Activated CD4-positive, alpha-beta T cell treated with anti-CD3 and anti-CD28 coated beads, Interleukin-10, Interleukin-2, amounts not matched to agents 100 ng/mL and 50 ng/mL, durations not matched to agents 16 hours and 8 hours (primary cell): ENCODE data around the gene B3GNT7.
"Not testable (repeated sequence)": the region's sequence is repeated elsewhere in the genome, so short reads cannot be mapped to it uniquely, and the experiment has no call there.

Experiments used
- DNase-seq: peaks from one replicate; pipeline ENCODE4 v3.0.0-alpha.2; 2020

B3GNT7 gene

DNA sequence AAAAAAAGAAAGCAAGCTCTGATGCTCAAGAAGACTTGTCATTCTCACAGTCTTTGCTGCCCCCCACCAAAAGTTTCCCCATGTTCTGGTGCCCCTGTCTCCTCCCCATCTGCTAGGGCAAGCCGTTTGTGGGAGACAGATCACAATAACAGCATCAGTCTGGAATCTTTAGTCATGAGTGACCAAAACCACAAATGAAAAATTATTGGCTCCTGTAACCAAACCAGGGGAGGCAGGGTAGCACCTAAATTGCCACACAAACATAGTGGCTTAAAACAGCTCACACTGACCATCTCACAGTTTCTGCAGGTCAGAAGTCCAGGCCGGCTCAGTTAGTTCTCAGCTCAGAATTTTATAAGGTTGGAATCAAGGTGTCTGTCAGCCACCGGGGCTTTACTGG, 9.1 kb upstream of the B3GNT7 start:
- DNase-seq = no peak

- no peak for DNase-seq
These were observed 7.4 kb upstream of the B3GNT7 start for GRCh38 chr2:231387904-231388724.

GRCh38 chr2:231388725-231389346, 6.7 kb upstream of the B3GNT7 start:
- no peak for DNase-seq

- no peak for DNase-seq
These were observed 4.8 kb upstream of the B3GNT7 start for GRCh38 chr2:231390667-231391066.

DNA sequence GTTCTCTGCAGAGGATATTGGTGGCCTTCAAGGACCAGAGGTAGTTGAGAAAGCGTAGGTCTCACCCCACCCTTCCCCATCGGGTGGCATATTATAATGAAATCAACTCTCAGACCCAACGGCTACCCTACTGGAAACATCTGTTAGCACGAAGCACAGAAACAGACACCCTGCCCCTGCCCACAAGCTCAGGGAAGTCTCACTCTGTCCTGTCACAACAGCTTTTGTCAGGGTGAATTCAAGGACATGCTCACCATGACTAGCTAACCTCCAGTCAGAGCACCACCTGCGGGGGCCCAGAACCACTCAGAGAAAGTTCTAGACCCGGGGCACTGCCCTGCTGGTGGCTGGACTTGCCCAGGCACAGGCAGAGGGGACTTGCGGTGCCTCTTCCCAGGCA, 3.5 kb upstream of the B3GNT7 start:
- no peak for DNase-seq

GRCh38 chr2:231392431-231393148, 2.9 kb upstream of the B3GNT7 start:
- no peak for DNase-seq

- peak; percentile 46 for DNase-seq
These were observed 2.1 kb upstream of the B3GNT7 start for GRCh38 chr2:231393149-231394131.

DNA sequence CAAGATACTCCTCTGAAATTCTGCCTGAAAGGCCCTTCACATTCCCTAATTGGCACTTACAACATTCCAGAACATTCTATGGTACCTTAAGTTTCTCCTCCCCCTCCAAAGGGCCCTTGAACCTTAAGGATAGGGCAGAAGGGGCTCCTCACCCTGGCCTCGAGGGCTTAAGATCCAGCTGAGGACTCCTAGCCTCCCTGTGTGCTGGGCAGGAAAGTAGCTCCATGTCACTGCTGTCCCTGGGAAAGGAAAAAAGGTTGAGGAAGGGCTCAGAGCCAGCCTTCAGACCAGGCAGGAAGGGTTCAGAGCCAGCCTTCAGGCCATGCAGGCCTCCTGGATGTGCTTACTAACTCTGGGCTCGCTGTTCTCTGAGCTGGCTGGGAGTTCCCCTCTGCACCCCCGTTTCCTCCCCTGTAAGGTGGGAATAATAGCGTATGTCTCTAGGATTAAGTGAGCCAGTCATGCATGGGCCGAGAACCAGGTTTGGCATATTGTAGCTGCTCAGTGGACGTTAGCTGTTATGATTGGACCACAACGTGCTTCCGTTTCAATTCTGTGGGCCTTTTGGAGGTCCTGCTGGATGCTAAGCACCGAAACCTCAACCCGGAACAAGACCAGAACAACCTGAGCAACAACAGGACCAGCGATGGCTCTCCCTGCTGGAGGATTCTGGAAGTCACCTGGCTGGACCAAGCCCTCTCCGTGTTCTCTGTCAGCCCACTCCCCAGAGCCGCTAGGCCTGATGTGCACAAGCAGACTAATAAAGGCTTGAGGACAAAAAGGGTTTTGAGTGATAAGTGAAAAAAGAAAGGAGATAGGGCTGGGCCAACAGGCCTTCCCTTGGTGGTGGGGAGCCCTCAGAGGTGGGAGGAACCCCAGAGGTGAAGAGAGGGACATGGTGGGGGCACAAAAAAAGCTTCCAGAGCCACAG, 1.0 kb upstream of the B3GNT7 start:
- no peak for DNase-seq

GRCh38 chr2:231396058-231396821, 730 bp downstream of the B3GNT7 start:
- no peak for DNase-seq

DNA sequence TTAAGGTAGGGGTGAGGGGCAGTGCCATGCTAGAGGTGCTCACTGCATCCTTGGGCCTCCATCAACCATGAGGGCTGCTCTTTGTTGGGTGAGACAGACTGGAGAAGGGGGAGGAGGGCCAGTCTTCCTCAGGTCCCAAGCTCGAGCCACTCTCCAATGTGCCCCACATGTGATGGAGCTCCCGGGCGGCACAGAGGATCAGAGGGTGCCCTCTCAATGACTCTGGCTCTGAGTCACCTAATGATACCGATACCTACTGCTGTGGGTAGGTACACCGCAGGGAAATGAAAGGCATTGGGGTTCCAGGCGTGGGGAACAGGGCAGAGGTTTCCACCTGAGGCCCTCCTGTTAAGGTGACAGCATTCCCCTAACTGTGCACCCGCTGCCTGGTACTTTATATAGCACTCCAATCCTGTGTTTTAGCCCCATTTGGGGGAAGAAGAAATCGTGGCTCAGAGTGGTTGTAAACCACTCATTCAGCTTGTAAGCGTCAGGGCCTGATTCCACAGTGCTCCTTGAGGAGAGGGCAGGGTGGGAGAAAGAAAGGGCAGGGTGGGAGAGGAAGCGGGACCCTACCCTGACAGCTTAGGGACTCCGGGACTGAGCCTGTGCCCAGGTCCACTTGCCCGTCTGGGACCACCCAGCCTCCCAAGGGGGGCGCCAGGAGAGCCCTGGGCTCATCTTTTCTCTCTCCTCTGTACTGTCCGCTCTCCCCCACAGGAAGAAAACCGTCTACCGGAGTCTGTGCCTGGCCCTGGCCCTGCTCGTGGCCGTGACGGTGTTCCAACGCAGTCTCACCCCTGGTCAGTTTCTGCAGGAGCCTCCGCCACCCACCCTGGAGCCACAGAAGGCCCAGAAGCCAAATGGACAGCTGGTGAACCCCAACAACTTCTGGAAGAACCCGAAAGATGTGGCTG, 1.8 kb downstream of the B3GNT7 start:
- peak; percentile 40 for DNase-seq

DNA sequence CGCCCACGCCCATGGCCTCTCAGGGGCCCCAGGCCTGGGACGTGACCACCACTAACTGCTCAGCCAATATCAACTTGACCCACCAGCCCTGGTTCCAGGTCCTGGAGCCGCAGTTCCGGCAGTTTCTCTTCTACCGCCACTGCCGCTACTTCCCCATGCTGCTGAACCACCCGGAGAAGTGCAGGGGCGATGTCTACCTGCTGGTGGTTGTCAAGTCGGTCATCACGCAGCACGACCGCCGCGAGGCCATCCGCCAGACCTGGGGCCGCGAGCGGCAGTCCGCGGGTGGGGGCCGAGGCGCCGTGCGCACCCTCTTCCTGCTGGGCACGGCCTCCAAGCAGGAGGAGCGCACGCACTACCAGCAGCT, 2.4 kb downstream of the B3GNT7 start:
- no peak for DNase-seq

DNA sequence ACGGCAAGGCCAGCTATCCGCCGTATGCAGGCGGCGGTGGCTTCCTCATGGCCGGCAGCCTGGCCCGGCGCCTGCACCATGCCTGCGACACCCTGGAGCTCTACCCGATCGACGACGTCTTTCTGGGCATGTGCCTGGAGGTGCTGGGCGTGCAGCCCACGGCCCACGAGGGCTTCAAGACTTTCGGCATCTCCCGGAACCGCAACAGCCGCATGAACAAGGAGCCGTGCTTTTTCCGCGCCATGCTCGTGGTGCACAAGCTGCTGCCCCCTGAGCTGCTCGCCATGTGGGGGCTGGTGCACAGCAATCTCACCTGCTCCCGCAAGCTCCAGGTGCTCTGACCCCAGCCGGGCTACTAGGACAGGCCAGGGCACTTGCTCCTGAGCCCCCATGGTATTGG, 3.1 kb downstream of the B3GNT7 start:
- no peak for DNase-seq

GRCh38 chr2:231399046-231399852, 3.7 kb downstream of the B3GNT7 start:
- no peak for DNase-seq

DNA sequence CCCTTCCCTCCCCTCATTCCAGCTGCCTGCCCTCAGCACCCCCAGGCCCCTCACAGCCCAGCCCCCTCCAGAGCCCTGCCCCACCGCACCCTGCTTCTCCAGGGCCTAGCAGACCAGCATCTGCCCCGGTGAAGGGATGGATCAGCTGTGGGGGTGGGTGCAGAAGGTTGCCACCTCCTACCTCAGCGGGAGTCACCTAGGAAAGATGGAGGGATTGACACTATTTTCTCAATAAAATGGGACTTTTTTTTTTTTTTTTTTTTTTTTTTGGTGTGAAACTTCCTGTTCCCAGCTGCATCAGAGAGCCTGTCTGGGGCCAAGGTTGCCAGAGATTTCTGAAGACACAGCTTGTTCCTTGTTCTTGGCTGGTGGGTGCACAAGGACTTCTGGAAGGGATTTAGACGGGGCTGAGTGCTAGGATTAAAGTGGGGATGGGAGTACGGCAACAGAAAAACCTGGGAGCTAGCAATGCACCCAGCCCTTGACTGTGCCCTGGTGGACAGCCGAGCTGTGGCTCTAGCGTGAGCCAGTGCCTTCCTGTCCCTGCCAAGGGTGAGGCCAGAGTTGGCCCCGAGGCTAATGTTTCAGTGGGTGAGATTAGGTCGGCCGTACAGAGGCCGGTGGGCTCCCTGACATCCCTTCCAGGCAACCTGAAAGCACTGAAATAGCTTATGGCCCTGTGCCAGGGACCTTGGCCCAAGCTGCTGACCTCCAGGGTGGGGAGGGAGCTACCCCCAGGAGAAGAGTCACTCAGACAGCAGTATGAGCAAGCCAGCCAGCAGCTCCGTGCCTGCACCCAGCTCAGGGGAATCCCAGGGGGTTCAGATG, 4.6 kb downstream of the B3GNT7 start:
- DNase-seq = no peak

DNA sequence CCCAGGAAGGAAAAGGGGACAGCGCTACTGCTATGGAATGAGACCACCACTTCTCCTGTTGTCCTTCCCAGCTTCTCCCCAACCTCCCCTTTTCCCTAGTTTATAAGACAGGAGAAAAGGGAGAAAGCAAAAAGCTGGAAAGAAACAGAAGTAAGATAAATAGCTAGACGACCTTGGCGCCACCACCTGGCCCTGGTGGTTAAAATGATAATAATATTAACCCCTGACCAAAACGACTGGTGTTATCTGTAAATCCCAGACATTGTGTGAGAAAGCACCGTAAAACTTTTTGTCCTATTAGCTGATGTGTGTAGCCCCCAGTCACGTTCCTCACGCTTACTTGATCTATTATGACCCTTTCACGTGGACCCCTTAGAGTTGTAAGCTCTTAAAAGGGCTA, 5.2 kb downstream of the B3GNT7 start:
- not testable (repeated sequence) for DNase-seq

DNA sequence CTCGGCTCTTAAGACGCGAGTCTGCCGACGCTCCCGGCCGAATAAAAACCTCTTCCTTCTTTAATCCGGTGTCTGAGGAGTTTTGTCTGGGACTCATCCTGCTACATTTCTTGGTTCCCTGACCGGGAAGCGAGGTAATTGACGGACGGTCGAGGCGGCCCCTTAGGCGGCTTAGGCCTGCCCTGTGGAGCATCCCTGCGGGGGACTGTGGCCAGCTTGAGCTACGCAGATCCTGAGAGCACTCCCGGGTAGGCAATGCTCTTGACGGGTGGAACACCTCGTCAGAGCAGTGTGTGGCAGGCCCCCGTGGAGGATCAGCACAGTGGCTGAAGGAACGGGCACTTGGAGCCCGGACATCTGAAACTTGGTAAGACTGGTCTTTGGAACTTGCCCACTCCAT, 5.6 kb downstream of the B3GNT7 start:
- not testable (repeated sequence) for DNase-seq

GRCh38 chr2:231403421-231404182, 8.1 kb downstream of the B3GNT7 start:
- not testable (repeated sequence) for DNase-seq
